ENCODE data around the gene ACP7.
"Not testable (repeated sequence)": the region's sequence is repeated elsewhere in the genome, so short reads cannot be mapped to it uniquely, and the experiment has no call there.

DNA sequence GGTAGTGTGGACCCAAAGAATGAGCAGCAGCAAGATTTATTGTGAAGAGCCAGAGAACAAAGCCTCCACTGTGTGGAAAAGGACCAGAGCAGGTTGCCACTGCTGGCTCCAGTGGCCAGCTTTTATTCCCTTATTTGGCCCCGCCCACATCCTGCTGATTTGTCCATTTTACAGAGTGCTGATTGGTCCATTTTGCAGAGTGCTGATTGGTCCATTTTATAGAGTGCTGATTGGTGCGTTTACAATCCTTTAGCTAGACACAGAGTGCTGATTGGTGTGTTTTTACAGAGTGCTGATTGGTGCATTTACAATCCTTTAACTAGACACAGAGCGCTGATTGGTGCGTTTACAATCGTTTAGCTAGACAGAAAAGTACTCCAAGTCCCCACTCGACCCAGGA is 15.9 kb upstream of the ACP7 start:
- TF ChIP-seq BCL11A (IDR thresholded peaks at IDR 0.05; ENCODE audit: low read depth in 2 of 2, low read length in 2 of 2); EGR1 (IDR thresholded peaks at IDR 0.05; ENCODE audit: borderline replicate concordance, low read depth, low read length); HDAC2 (IDR thresholded peaks at IDR 0.05; ENCODE audit: borderline replicate concordance in 1 of 2, low read depth in 2 of 2, low read length in 2 of 2); RBBP5 (IDR thresholded peaks at IDR 0.05; ENCODE audit: borderline replicate concordance, low read depth, low read length); KDM4A (IDR thresholded peaks at IDR 0.05; ENCODE audit: low read depth, low read length, severe bottlenecking): not testable (repeated sequence)
- TF ChIP-seq, protein P1, sequence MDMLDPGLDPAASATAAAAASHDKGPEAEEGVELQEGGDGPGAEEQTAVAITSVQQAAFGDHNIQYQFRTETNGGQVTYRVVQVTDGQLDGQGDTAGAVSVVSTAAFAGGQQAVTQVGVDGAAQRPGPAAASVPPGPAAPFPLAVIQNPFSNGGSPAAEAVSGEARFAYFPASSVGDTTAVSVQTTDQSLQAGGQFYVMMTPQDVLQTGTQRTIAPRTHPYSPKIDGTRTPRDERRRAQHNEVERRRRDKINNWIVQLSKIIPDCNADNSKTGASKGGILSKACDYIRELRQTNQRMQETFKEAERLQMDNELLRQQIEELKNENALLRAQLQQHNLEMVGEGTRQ (IDR thresholded peaks at IDR 0.05; ENCODE audit: low read length) = not testable (repeated sequence)
- TF ChIP-seq, protein P2, sequence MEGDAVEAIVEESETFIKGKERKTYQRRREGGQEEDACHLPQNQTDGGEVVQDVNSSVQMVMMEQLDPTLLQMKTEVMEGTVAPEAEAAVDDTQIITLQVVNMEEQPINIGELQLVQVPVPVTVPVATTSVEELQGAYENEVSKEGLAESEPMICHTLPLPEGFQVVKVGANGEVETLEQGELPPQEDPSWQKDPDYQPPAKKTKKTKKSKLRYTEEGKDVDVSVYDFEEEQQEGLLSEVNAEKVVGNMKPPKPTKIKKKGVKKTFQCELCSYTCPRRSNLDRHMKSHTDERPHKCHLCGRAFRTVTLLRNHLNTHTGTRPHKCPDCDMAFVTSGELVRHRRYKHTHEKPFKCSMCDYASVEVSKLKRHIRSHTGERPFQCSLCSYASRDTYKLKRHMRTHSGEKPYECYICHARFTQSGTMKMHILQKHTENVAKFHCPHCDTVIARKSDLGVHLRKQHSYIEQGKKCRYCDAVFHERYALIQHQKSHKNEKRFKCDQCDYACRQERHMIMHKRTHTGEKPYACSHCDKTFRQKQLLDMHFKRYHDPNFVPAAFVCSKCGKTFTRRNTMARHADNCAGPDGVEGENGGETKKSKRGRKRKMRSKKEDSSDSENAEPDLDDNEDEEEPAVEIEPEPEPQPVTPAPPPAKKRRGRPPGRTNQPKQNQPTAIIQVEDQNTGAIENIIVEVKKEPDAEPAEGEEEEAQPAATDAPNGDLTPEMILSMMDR (IDR thresholded peaks at IDR 0.05; ENCODE audit: control extremely low read depth in 1 of 3, insufficient read depth in 1 of 3, low read depth in 1 of 3, low read length in 3 of 3) = not testable (repeated sequence)
